NCI-H510A treated with DMSO at 0.1 percent for 48 hours (cell line): ENCODE results near the gene LRRC4B.
"Not testable (repeated sequence)": the region's sequence is repeated elsewhere in the genome, so short reads cannot be mapped to it uniquely, and the experiment has no call there.

ENCODE experiments used
- DNase-seq: peaks from one replicate; lab custom pipeline; 2025; lab: John Stamatoyannopoulos, UW

The LRRC4B gene

DNA sequence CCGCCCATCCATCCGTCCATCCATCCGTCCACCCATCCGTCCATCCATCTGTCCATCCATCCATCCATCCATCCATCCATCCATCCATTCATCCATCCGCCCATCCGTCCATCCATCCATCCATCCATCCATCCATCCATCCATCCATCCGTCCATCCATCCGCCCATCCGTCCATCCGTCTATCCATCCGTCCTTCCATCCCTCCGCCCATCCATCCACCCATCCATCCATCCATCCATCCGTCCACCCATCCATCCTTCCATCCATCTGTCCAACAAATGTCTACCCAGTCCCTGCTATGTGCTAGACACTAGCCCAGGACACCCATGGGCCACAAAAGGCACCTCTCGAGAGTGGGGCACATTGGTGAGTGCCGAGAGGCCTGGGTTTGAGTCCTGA lies 15.7 kb downstream of the LRRC4B start:
- no peak for DNase-seq

DNA sequence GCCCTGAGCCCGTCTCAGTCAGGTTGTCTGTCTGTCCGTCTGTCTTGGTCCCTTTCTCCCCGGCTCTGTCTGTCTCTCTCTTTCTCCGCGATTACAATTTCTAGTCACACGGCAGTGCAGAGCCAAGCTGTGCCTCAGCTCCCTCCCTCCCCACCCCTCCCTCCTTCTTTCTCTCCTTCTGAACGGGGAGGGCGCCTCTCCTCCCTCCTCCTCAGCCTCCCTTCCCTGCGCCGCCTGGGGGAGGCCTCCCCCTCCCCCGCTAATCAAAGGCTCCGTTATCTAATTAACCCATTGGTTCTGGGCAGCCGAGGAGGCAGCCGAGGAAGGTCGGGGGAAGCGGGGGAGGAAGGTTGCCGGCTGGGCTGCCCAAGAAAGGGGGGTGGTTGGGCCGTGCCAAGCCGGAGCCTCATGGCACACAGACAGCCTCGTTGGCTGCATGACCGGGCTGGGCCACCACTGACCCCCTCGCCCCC lies 16.5 kb downstream of the LRRC4B start:
- no peak for DNase-seq

DNA sequence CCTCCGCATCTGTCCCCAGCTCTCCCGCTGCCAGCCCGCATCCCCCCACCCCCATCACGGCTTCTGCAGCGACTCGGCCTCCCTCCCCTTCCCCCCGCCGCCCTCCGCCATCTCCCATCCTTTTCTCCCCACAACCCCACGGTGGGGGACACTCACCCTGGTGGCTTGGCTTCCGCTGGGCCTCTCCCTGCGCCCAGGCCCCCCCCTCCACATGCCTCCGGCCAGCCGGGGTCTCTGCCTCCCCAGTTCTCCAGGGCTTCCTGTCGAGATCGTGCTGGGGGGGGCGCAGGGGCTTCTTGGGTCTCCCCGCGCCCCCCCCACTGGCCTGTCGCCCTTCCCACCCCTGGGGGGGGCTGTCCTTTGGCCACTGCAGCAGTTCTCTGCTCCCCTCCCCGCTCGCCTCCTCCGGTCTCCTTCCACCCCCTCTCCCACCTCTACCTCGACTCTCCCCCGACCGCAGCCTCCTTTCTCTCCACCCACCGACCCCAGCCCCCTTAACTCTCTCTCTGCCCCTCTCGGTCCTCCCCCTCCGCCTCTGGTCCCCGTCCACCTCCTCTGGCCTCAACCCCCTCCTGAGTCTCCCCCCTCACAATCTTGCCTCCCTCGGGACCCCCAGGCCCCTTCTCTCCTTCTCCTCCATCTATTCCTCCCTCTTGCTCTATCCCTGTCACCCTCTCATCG lies 17.1 kb downstream of the LRRC4B start:
- DNase-seq: no peak

DNA sequence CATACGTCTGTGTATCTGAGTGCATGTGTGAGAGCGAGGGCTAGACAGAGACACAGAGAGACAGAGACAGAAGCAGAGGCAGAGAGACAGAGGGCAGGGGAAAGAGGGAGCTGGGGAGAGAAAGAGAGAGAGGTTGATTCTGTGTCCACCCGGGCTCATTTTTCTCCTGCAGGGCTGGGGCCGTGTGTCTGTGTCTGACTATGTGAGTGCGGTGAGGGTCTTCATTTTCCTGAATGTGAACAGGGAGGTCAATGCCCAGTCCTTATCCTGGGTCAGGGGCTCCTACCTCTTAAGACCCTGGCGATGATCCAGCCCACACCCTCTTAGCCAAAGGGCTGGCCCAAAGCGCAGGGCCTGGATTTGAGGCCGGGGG lies 17.7 kb downstream of the LRRC4B start:
- DNase-seq: no peak

DNA sequence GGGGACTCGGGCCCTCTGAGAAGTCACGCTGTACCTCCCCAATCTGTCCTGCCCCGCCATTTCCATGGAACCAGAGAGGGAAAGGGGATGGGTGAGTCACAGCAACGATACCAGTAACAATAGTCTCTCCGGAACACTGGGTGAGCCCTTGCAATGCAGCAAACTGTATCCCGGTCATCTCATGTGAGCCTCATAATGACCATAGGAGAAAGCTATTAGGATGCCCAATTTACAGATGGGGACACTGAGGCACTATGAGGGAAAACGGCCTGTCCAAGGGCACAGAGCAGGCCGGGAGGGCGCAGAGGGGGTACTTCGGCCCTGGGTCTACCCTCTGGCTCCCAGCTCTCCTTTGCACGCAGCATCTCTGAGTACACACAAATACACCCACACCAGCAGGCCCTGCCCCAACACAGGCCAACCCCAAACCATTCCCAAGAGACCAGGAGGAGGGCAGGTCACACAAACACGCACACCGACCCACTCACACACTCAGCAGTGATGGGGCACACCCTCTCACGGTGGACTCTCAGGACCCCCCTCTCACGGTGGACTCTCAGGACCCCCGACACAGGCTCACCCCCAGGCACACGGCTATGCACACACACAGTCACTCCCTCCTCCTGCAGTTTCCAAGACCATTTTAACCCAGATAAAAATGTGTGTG lies 18.2 kb downstream of the LRRC4B start:
- DNase-seq: no peak

DNA sequence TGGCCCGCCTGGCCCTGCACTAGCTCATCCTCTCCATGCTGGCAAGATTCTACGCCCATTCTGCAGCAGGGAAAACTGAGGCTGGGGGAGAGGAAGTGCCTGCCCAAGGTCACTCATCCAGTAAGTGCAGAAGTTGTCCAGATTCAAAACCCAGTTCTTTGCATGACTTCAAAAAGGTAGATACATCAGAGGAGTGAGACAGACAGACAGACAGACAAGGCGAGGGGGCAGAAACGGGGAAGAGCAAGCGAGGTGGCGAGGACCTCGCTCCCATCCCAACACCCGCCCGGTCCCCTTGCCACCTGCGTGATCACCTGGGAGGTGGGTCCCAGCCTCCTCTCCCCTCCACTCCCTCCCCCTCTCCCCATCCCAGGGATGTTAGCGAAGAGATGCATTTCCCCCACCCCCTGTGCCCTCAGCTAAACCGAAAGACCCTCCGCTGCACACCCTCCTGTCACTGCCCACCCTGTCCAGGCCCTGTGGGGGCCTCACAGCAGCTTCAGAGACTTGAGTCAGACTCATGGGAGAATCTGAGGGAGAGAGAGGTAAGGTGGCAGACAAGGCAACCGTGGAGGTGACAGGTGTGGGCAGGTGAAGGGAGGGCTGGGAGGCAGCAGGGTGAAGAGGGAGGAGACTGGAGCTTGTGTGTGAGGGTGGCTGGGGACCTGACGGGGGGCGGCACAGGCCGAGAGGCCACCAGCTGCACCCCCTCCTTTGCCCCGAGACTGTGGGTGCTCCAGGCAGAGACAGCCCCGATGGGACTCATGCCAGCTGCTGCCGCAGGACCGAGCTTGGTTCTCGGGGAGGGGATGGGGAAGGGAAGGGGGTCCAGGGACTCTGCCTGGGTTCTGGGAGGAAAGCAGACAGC lies 18.9 kb downstream of the LRRC4B start:
- DNase-seq: no peak

DNA sequence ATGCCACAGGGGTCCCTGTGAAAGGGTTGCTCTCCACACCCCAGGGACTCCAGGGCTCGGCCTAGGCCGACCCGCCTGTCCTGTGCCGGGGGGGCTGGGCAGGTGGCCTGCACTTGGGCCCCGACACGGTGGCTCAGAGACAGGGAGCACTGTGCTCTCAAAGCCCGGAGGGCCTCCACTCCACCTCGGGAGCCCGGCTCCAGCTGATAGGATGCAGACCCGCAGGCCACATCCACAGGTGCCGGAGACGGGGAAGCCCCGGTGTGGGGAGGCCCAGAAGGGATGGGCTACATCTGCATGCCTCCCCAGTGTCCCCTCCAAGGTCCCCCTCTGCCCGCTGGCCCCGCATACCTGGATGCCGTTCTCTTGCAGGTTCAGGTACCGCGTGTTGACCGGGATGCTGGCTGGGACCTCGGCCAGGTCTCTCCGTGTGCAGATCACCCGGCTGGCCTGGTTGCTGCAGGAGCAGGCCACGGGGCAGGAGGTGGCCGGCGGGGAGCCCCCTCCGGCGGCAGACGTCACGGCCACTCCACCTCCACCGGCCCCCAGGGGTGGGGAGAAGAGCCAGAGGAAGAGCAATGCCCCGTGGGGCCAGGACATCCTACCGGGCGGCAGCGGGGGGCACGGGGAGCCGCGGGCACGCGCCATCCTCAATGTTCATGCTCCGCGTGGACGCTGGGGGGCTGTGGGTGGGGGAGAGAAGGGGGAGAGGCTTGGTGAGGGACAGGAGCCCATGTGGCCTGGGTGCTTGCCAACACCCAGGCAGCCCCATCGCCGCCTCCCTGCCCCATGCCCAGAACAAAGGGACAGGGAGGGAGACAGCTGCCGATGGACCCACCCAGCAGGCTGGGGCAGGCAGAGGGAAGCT lies 19.8 kb downstream of the LRRC4B start:
- DNase-seq: no peak

DNA sequence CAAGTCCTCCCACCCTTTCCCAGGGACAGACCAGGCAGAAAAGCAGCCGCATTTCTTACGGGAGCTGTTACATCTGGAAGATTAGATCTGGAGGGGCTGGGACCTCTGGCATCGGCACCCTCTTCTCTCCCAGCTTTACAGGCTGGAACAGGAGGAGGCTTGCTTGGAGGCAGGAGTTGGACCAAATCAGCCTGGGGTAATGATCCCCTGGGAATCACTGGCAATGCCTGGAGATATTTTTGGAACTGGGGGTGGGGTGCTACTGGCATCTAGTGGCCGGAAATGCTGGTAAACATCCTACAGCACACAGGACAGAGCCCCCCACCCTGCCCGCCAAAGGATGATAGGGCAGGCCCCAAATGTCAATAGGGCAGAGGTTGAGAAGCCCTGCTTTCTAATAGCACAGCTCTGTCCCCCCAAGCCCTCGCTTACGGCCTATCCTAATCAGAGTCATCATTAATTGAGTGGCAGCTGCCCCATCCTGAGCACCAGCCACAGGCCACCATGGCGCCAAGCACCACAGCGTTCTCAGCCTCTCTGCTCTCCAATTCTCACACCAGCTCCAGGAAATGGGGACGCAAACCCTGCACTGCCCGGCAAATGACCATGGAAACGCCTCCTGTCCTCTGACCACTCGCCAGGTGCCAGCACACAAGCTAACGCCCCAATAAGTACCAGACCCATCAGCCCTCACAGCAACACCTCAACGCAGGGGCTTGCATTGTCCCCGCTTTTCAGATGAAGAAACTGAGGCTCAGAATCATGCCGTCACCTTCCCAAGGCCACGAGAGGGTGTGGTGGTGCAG lies 20.6 kb downstream of the LRRC4B start:
- no peak for DNase-seq

DNA sequence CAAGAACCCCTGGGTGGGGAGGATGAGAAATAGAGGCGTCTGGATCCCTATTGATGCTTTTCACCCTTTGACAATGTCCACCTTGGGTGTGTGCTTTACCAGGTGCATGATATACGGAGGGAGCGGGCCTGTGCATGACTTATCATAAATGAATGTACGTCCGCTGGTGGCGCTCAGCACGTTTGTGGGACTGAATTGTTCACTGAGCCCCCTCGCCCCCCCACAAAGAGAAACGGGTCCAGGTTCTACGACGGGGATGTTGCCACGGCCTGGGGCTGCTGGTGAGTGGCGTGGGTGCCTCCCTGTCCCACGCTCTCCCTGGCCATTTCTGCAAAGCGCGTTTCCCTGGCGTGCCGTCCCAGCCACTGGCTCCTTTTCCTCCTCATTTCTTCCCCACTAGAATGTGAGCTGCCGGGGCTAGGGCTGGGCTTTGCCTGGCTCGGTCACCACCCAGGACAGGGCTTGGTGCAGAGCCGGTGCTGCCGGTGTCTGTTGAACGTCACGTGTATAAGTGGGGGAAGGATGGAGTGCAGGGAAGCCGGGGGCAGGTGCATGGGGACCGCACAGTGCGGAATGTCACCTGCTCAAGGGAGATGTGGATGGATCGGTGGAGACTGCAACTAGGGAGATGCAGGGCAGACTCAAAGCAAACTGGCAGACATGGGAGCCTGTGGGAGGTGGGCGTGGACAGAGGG lies 21.6 kb downstream of the LRRC4B start:
- DNase-seq: no peak

DNA sequence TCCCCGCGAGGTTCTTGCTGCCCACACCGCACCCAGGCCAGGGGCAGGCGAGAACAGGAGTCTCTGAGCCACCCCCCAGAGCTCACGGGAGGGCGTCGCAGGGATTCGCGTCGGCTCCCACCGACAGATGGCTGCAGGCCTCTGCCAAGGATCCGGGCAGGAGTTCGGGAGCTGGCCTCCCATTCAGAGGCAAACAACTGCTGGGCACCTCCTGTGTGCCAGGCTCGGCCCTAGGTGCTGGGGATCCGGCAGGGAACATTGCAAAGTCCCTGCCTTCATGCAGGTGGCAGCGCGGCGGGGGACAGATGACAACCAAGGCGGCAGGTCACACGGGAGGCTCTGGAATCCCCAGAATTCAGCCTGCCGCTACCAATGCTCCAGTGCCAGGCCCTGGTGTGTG lies 25.3 kb downstream of the LRRC4B start:
- no peak for DNase-seq

DNA sequence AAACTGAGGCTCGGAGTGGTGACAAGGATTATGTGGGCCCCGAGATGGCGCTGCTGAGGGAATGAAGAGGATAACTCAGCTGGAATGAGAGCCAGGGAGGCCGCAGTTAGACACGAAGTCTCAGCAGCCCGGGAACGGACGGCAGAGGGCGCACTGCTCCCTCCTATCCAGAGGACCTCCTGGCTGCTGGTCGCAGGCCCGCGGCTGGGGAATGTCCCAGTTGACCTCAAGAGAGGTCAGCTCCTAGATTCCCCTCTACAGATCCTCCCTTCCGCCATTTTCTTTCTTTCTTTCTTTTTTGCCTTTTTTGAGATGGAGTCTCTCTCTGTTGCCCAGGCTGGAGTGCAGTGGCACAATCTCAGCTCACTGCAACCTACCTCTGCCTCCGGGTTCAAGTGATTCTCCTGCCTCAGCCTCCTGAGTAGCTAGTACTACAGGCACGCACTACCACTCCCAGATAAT lies 30.4 kb downstream of the LRRC4B start:
- peak; percentile 20 for DNase-seq

DNA sequence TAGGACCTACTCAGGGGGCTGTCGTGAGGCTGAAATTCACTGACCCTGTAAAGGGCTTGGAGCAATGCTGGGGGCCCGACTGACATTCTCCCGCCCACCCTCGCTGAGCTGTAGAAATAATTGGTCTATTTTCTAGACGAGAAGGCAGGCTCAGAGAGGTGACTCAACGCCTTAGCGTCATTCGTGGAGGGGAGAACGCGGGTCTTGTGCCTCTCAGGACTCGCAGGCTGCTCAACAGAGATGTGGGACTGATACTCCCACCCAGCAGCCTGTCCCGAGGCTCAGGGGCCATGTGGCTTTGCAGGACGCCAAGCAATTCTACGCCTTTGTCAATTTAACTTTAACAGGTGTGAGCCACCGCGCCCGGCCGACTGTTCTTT lies 30.9 kb downstream of the LRRC4B start:
- no peak for DNase-seq

DNA sequence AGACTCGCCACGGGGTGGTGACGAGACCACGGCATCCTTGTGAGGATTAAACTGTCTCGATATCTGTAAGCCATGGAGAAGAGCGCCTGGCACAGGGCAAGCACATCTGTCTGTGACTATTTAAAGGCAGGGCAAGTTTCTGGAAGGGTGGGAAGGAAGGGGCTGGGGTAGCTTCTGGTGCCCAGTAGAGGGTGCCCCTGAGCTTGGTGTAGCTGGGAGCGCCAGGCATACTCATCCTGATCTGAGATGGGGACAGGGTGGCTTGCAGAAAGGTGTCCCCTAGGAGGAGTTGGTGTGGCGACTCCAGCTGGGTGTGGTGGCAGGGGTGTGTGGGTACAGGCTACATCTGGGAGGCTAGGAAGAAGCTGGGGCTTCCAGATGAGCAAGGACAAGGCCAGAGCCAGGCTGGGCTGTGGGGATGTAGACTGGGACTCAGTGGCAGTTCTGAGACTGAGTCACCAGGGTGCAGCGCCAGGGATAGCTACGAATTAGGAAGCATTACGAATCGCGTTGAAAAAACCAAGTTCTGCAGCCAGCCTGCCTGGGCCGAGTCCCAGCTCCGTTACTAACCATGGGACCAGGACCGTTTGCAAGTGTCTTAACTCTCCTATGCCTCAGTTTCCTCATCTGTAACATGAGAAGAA lies 31.5 kb downstream of the LRRC4B start:
- DNase-seq: no peak

DNA sequence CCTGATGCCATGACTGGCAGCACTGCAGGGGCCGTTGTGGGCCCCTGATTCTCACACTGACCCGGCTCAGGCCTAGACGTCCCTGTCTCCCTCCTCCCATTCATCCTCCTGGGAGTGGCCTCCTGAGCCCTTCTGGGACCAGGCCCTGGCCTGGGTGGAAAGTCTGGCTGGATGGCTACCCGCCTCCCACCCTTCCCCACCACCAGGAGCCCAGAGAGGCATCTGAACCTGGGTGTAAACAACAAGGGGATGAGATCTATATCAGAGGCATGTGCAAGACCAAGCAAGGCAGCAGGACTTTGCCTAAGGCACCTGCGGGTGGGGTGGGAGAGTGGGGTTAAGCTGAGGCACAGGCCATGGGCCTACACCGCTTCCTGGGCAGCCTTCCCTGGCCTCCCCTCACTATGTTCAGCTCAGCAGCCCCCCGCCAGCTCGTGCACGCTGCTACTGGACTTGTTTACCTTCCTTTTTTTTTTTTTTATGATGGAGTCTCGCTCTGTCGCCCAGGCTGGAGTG lies 32.5 kb downstream of the LRRC4B start:
- DNase-seq: no peak

DNA sequence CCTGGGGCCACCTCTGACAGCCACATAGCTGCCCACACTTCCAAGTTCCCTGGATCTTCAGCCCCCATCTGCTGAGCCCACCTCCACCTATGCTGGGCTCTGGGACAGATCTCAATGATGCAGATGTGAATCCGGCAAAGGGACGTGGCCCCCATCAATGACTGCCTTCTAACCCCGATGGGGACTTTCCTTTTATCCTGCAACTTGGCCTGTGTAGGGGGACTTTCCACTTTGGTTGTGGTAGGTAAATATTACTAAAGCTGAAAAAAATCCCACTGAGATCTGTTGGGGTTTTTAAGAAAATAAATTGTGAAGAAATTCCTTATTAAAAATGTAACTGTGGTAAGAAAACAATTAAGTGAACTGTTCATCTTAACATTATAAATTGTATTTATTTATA lies 33.8 kb downstream of the LRRC4B start:
- DNase-seq: no peak

DNA sequence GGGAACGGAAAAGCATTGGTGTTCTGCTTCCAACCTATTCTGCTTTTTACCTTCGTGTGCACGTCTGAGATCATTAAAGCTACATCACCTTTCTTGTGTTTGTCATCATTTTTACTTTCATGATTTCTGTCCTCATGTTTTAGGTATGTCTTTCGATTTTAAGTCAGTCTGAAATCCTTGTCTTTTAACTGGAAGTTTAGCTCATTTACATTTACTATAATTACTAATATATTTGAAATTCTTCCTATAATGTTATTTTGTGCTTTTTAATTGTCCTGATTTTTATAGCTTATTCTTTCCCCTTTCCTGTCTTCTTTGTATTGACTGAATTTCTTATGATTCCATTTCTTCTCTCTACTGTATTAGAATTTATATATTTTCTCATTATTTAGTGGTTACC lies 35.3 kb downstream of the LRRC4B start:
- no peak for DNase-seq

DNA sequence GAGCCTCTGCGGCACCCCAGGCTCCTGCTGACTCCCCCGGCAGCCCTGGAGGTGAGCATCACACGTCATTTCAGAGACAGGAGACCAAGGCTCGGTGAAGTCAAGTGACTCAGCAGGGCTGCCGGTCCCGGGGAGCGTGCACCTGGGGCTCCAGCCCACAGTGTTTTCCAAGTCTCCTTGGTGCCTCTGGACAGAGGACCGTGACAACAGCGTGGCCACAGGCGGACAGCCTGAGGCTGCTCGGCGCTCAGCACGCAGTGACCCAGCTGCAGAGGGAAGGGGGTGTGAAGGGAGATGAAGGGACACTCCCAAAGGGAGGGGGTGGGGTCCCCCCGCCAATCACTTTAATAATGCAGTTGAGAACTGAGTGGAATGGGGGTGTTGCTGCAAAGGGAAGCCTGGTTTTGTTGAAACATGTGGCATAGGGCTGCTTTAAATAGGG lies 37.0 kb downstream of the LRRC4B start:
- no peak for DNase-seq

DNA sequence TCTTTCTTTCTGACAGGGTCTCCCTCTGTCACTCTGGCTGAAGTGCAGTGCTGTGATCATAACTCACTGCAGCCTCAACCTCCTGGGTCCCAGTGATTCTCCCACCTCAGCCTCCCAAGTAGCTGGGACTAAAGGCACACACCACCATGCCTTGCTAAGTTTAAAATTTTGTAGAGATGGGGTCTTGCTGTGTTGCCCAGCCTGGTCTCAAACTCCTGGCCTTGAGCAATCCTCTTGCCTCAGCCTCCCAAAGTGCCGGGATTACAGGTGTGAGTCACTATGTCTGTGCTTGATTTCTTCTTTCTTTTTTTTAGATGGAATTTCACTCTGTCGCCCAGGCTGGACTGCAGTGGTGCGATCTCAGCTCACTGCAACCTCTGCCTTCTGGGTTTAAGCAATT lies 40.2 kb downstream of the LRRC4B start:
- DNase-seq: not testable (repeated sequence)

DNA sequence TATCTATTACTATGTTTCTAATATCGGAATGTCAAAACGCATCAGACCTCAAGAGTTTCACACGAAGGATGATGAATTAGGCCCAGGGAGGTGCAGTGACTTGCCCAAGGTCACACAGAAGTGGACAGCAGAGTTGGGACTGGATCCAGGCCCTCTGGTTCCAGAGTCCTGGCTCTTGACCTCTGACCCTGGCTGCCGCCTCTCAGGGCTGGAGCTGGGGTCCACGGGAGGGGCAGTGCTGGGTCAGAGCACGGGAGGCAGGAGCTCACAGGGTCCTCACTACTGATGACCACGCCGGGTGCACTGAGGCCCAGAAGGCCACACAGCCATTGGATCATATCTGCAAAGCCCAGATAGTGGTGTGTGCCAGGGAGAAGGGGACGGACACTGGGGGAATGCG lies 45.4 kb downstream of the LRRC4B start:
- no peak for DNase-seq
